Stimulated activated CD4-positive, alpha-beta T cell treated with anti-CD3 and anti-CD28 coated beads, Interleukin-12 subunit alpha, Interleukin-12 subunit beta, amount 100 ng/mL, for 24 hours (primary cell): ENCODE measurements around the gene JCAD.
A peak's percentile ranks its signal among the peaks of the same experiment; 100 is the strongest.
"Not testable (repeated sequence)": the region's sequence is repeated elsewhere in the genome, so short reads cannot be mapped to it uniquely, and the experiment has no call there.

Experiments used
- DNase-seq, 2 experiments: peaks; one replicate each; pipeline ENCODE4 v3.0.0-alpha.2; 2020; ENCODE audit warnings: low read depth in 2 of 2

Gene JCAD, protein sequence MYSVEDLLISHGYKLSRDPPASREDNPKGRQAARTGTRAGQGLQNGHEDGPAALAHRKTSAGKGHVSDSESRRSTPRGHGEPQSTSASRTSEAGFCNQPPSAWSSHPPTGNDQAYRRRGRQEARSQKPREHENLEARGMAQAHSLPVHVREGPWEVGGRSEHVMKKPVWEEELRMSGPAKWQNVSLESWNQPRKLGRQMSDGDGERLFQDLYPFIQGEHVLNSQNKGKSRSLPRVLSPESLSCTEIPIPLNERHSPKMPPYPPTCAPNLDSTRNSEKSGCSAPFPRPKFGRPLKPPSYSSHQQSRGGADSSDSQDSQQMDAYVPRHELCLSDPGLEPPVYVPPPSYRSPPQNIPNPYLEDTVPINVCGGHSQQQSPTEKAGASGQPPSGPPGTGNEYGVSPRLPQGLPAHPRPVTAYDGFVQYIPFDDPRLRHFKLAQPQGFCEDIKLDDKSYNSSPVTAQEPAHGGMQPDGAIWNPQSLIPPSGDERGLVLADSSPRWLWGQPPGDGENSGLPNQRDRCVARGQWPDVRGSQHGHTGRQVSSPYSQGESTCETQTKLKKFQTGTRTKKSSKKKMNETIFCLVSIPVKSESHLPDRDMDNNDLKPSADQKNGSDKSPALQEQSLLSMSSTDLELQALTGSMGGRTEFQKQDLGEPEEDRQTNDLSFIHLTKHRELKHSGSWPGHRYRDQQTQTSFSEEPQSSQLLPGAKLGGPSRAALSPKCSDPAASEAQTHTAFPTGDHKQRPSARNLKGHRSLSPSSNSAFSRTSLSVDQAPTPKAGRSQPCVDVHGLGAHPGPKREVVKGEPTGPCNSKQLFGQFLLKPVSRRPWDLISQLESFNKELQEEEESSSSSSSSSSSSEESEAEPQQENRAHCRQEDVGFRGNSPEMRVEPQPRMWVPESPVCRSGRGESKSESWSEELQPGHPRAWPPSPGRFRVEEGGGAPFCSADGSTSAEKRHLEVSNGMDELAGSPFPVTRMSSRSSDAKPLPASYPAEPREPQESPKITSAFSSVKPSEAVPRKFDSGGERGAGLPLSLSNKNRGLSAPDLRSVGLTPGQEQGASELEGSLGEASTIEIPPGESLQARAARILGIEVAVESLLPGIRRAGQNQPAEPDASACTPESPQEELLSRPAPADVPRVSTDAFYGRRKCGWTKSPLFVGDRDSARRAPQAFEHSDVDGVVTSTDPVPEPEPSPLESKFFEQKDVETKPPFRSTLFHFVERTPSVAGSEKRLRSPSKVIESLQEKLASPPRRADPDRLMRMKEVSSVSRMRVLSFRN (N-terminal part only)

DNA sequence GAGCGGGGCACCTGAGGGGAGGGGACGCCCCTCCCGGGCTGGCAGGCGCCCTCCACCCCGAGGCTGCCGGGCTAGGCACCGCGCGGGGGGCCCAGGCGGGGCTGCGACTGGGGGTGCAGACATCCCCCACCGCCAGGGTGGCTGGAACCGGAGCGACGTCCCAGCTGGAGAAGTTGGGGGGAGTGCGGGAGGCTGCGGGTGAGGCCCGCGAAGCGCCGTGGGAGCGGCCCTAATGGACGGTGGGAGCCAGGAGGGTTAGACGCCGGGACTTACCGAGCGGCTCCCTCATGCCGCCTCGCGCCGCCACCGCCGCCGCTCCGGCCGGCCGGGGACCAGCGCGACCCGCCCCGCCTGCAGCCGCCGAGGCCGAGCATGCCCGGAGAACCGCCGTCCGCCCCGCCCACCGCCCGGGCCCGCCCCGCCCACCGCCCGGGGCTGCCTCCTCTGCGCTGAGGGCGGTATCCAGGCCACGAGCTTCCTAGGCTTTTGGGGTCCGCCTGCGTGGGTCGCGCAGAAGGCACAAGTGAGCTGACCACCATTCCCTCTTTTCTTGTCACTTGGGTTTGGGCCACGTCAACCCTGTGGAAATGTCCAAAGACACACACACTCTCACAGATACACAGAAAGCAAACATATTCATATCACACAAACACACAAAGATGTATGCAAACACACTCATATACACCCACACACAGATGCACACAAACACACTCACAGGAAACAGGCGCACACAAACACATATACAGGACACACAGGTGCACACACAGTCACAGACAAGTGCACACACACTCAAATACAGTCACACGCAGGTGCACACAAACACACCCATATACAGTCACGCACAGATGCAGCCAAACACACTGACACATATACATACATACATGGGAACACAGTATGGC is at the start of gene JCAD:
Gene JCAD (minus strand): TSS at position 378 of the 899 bp plus-strand sequence. CDS start 11,774 bp downstream, outside the sequence.
- DNase-seq: peak; percentile 14 to 57

DNA sequence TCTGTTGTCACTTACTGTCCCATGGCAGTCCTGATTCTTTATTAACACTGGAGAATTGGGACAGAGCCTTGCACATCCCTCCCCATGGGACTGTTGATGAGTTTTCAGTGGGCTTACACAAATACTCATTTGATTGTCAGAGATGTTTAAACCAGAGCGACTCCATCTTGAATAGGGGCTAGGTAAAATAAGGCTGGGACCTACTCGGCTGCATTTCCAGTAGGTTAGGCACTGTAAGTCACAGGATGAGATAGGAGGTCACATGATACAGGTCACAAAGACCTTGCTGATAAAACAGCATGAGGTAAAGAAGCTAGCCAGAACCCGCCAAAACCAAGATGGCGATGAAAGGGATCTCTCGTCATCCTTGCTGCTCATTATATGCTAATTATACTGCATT is 47.6 kb upstream of the JCAD start:
- no peak for DNase-seq

DNA sequence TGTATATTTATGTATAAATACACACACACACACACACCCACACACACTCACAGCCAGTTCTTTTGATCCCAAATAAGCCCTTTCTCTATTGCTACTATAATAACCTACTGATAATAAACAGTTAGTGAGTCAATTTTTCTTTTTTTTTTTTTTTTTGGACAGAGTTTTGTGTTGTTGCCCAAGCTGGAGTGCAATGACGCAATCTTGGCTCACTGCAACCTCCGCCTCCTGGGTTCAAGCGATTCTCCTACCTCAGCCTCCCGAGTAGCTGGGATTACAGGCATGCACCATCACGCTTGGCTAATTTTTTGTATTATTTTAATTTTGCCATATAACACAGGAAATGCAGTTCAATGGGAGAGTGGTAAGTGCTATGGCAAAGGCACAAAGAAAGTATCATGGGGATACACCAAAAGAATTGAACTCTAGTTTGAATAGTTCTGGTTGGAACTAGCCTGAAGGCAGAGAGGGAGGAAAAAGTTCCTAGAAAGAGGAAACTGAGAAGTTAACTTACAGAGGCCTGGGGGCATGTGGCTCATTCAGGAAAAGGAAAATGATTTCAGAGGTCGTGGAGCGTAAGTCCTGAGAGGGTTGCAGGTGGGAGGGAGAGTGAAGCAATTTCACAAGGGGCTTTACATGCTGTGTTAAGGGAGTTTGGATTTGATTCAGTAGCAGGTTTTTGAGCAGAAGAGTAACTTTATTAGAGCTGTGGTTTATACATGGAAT is 44.4 kb upstream of the JCAD start:
- no peak for DNase-seq

DNA sequence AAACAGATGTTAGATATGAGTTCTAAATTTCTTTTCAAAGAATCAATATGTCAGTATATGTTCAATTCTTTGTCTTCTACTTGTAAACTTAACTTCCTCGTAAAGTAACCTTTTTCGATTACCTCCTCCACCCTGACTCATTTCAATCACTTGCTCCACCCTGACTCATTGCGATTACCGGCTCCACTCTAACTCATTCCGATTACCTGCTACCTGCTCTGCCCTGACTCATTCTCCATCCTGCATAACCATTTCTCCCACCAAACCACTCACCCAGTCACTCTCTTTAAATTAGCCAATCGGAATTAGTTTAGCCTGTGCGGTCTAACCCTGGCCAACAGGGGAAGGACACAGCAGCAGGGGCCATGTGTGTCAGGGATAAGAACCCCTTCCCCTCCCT is 40.3 kb upstream of the JCAD start:
- not testable (repeated sequence) for DNase-seq

DNA sequence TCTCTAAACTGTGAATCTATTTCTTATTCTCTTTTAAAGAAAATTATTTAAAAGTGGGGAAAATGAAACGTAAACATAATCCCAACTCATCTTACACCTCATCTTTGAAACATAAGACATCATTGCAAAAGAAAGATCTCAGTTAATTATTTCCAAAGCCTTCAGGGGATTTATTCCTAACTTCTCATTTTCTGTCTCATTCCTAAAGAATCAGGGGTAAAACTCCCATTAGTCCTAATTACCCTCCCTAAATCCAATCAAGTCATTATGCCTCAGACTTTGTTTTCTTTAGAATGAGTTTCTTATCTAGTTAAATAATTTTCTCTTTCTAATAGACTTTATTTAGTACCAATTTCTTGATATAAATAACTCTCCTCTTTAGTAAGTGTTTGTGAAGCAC is 39.7 kb upstream of the JCAD start:
- DNase-seq: no peak

DNA sequence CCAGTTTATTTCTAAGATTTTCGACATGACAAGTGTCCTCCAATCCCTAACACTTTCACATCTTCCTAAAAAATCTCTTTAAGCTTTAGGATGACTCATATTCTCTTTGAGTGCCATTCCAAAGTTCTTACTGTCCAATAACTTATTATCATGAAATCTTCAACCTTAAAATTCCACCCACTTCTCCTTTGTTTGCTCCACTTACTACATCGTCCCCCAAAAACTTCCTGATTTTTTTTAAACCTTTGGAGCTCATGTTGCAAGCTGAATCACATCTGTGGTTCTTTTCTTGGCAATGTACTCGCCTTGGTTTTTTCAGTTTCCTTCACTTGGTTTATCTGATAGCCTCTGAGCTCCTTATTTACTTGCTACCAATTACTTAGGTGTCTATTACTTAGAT is 39.2 kb upstream of the JCAD start:
- DNase-seq: no peak

DNA sequence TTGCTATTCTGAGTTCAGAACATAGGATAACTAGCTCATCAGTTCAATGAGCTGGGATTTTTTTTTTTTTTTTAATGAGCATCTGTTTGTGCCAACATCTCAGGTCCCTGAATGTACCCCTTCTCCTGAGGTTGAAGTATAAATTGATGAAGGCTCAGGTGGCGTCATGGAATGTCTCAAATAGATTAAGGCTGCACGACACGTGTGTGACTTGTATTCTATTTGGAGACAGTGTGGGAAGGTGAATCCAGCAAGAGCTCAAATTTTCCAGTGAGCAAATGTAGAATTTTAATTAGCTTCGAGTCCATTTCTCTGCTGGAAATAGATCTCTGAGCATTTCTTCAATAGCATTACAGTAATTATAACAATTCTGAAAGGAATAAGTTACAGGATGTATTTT is 37.2 kb upstream of the JCAD start:
- no peak for DNase-seq

DNA sequence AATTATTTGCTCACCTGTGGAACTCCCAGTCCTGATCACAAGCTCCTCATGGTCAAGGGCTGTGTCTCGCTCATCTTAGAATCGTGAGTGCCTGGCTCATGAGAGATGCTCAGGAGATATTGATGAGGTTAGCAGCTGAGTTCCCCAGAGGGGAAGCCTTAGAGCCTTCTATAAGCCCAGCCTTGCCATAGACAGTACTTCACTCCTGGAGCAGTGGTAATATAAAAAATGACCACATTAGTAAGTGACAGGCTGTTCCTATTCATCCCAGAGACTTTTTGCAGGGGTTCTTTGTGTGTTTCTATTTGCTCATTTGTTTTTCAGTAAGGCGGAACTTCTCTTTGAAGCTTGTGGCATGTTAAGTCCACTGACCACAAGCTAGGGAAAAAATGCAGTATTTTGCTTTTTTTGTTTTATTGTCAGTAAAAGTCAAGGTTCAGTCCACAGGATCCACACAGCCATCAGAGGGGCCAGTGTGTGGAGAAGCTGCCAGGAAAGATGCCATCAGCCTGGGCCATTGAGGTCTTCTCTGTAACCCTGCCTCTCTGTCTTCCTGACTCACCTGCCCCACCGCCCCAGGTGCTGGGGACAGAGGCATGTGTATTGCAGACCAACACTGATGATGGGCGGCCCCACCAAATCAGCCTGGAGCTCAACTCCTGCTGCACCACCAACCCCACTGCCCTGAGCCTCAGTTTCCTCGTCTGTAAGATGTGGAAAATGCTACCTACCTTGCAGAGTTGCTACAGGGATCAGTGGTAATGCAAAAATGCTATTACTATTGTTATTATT is 36.4 kb upstream of the JCAD start:
- no peak for DNase-seq

DNA sequence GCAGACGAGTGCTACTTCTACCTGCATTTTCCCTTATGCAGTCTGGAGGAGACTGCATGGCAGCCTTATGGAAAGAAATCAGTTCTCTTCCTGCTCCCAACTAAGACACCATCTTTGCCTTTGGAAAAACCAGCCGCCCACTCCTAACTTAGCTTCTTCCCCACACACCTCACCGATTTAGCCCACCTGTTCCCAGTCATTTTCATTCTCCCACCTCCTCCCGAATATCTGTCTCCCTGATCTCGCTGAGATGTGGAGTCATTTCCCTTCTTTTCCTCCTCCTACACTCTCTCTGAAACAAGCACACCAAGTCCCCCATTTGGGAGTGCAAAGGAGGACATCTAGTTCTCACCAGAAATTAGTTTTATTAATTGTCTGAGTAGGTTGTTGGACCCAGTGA is 35.2 kb upstream of the JCAD start:
- DNase-seq: no peak

DNA sequence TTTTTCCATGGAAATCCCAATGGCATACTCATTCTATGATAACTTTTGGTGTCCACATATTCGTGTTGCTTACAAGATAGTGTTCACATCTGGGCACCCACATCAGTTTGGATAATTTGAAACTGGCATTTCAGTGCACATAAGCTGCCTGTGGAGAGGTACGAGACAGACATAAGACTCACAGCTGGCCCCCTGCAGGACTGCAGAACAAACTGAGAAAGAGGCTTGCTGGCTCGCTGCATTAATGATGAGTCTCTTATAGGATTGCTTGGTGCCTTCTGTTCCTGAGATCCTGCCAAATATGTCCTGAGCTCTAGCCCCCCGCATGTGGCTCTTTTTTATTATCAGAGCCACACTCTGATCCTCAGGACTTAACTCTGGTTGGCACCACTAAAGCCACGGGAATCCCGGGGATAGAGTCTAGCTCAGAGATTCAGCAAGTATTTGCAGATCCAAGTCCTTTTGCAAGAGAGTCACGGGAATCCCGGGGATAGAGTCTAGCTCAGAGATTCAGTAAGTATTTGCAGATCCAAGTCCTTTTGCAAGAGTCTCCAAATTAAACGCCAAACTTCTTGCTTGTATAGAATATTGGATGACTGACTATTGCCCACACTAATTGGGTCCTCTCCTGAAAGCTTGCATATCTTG is 34.0 kb upstream of the JCAD start:
- DNase-seq: no peak

DNA sequence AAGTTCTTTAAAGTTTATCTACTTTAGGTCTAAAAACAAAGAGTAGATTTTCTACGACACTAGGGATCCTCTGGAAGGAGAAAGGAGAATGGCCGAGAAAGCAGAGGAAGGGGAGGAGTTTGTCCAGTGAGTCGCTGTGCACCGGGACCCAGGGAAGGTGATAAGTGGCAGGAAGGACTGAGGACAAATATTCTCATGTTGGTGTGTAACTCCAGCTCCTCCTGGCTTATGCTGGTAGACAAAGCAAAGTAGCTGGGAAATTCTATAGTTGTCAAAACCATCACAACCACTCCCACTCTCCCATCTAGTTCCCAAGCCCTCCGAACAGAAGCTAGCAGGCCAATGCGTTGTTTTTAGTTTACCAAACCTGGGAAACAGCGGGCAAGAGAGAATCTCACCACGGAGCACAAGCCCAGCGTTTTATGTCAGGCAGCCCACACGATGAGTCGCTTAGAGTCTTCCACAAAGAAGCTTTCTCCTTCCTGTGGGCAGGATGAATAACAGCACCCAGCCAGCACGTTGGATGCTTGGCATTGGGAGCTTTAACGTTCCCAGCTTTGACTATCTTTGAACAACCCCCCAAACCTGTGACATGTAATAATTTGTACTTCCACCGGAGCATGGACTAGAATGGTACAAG is 32.9 kb upstream of the JCAD start:
- DNase-seq: no peak

DNA sequence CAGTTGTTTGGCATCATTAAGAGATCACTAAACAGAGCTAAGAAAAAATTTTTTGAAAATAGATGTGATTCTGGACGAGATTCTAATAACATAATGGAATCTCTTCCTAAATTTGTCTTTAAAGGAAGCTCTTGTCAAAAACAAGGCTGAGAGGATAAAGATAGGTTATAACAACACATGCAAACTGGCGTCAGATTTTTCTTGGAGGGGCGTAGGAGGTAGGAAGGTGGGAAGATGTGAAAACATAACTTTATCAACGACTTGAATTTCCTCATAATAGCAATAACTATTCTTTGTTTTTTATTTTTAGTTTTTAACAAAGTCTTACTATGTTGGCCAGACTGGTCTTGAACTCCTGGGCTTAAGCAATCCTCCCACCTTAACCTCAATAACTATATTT is 31.8 kb upstream of the JCAD start:
- DNase-seq: no peak

DNA sequence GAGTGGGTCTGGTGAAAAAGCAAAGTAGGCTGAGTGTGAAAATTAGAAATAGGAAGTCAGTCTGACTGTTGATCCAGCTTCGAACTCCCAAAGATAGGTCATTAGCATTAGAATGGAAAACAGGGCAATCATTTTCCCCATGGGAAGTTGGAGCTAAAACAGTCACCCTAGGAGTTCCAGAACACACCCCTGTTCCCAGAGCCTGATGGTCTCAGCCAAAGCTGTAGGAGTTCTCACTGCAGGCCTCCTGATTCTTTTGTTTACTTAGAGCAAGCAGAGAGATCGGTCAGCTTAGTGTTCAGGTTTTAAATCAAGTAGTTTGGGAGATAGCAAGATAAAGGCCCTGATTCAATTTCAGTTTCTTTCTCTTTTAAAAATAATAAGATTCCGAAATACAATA is 28.8 kb upstream of the JCAD start:
- DNase-seq: no peak

DNA sequence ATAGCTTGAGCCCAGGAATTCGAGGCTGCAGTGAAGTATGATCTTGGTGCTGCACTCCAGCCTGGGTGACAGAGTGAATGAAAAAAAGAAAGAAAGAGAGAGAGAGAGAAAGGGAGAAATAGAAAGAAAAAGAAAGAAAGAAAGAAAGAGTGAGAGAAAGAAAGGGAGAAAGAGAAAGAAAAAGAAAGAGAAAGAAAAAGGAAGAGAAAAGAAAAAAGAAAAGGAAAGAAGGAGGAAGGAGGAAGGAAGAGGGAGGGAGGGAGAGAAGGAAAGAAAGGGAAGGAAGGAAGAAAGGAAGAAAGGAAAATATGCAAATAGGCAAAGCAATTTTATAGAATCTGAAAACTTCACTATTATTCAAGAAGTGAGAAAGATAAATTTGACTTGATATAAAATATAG is 24.5 kb upstream of the JCAD start:
- no peak for DNase-seq

DNA sequence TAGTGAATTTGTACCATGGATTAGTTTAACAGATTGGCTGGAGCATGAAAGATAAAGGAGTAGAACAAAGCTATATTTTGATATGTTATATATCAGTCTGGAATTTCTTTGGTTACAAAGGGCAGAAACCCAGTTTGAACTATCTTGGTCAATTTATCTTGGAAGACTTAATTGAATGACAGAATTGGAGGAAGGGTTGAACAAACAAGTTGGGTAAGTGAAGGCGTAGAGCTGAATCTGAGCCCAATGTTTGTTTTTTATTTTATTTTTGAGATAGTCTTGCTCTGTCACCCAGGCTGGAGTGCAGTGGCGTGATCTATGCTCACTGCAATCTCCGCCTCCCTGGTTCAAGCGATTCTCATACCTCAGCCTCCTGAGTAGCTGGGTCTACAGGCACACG is 21.8 kb upstream of the JCAD start:
- no peak for DNase-seq

DNA sequence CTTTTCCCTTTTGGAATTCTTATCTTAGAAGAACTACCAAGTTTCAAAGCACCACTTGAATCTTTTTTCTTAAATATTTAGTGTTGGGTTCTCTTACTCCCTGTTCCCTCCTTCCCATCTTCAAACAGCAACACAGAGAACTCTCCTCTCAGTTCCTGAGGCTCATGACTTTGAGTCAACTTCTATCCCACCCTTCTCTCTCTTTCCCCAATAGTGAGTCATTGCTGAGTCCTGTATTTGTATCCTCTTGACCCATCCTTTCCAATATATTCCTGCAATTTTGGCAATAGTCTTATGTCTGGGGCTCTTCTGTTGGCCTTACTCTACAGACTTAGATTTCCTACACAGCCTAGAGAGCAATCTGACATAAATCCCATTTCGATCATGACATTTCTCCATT is 20.8 kb upstream of the JCAD start:
- no peak for DNase-seq

DNA sequence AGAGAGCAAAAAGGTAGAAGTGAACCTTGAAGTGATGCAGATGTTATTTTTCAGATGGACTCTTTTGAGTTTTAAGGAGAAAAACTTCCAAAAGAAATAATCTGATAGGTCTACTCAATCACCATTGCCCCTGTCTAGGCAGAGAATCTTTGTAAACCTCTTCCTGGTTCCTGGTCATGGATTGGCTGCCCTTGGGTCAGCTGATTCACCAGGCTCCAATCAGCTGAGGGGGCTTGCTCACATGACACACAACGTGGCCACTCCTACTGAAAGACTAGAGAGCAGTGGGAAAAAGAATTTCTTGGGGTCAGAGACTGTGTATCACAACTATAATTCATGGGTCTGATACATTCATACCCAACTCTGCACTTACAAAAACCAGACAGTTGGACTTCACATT is 20.0 kb upstream of the JCAD start:
- DNase-seq: no peak

DNA sequence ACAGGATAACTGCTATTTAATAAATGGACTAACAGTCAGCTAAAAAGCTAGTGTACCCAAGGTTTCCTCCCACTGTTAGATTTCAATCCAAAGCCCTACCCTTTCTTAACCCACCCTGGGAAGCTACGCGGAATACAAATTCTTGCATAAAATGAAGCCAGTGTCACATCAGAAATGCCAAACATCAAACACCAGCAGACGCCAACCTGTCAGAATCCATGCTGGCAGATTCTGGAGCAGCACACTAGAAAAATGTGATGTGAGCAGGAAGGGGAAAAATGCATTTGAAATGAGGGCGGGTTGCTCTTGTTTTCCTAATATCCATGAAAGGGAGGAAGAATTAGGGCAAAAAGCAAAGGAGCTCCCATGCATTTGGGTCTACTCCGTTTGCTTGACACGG is 16.1 kb upstream of the JCAD start:
- no peak for DNase-seq

DNA sequence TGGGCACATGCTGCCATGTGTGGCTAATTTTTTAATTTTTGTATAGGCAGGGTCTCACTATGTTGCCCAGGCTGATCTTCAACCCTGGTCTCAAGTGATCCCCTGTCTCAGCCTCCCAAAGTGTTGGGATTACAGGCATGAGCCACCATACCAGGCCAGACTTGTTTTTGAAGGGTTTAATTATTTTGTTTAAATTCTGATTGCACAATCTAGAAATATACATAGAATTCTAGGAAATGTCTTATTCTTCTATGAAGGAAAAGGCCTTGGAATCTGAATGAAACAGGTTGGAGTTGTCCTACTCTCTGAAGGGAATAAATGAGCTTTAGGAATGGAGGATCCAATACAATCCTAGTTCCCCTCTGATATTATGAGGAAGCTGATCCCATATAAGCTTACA is 15.5 kb upstream of the JCAD start:
- no peak for DNase-seq
